ENCODE measurements around the gene MIOS.

The MIOS gene

GRCh38 chr7:7564323-7564780, 2.3 kb upstream of the MIOS start:
- Histone ChIP-seq H3K4me3 (ENCODE audit: low read length) (no peak overlapping the region), H3K4me1 (ENCODE audit: low read length) (peaks cover 15% of the 10 kb centered on the region), H3K27me3 (ENCODE audit: low read depth, low read length) (no peaks in the 10 kb centered on the region), H3K9ac (ENCODE audit: low read length) (no peak overlapping the region), H3K79me2 (ENCODE audit: low read length) (peaks cover 25% of the 10 kb centered on the region), H4K20me1 (ENCODE audit: insufficient read depth, low read length) (no peaks in the 10 kb centered on the region), H3K4me2 (ENCODE audit: low read length) (no peak overlapping the region), H3K9me3 (ENCODE audit: insufficient read depth, low read length) (no peaks in the 10 kb centered on the region), H3K27ac (ENCODE audit: low read length) (no peak overlapping the region), H3K36me3 (replicated peaks; ENCODE audit: low read depth, low read length) (peaks cover 9% of the 10 kb centered on the region), H2AFZ (ENCODE audit: low read depth, low read length) (no peak overlapping the region)
- TF ChIP-seq EZH2phosphoT487 (IDR thresholded peaks at IDR 0.05; ENCODE audit: low read depth) = no peak
- TF ChIP-seq CTCF (IDR thresholded peaks at IDR 0.05; ENCODE audit: low read depth, low read length) = no peak

- Histone ChIP-seq H3K9me3 (ENCODE audit: insufficient read depth, low read length) (no peaks in the 10 kb centered on the region), H3K4me1 (ENCODE audit: low read length) (peaks cover 22% of the 10 kb centered on the region), H3K27me3 (ENCODE audit: low read depth, low read length) (no peaks in the 10 kb centered on the region), H3K4me2 (ENCODE audit: low read length) (no peak overlapping the region), H3K36me3 (replicated peaks; ENCODE audit: low read depth, low read length) (peaks cover 17% of the 10 kb centered on the region), H4K20me1 (ENCODE audit: insufficient read depth, low read length) (no peaks in the 10 kb centered on the region), H3K9ac (ENCODE audit: low read length) (no peak overlapping the region), H3K79me2 (ENCODE audit: low read length) (peaks cover 33% of the 10 kb centered on the region), H3K4me3 (ENCODE audit: low read length) (no peak overlapping the region), H2AFZ (ENCODE audit: low read depth, low read length) (no peak overlapping the region), H3K27ac (ENCODE audit: low read length) (no peak overlapping the region)
- TF ChIP-seq EZH2phosphoT487 (IDR thresholded peaks at IDR 0.05; ENCODE audit: low read depth) (no peak), CTCF (IDR thresholded peaks at IDR 0.05; ENCODE audit: low read depth, low read length) (no peak)
Observed at GRCh38 chr7:7565018-7565680, 1.5 kb upstream of the MIOS start.

- Histone ChIP-seq H3K4me1 (ENCODE audit: low read length) (peaks cover 29% of the 10 kb centered on the region), H3K36me3 (replicated peaks; ENCODE audit: low read depth, low read length) (peaks cover 23% of the 10 kb centered on the region), H3K27ac (ENCODE audit: low read length) (peak overlapping the region; percentile 92), H3K27me3 (ENCODE audit: low read depth, low read length) (no peaks in the 10 kb centered on the region), H3K79me2 (ENCODE audit: low read length) (peaks cover 42% of the 10 kb centered on the region), H3K4me3 (ENCODE audit: low read length) (peak overlapping the region; percentile 99), H3K9ac (ENCODE audit: low read length) (peak overlapping the region; percentile 99), H3K4me2 (ENCODE audit: low read length) (peak overlapping the region; percentile 82), H3K9me3 (ENCODE audit: insufficient read depth, low read length) (no peaks in the 10 kb centered on the region), H2AFZ (ENCODE audit: low read depth, low read length) (peak overlapping the region; percentile 88), H4K20me1 (ENCODE audit: insufficient read depth, low read length) (peaks cover 7% of the 10 kb centered on the region; the same call in 1 of the 2 replicates)
- TF ChIP-seq EZH2phosphoT487 (IDR thresholded peaks at IDR 0.05; ENCODE audit: low read depth) (no peak), CTCF (IDR thresholded peaks at IDR 0.05; ENCODE audit: low read depth, low read length) (no peak)
Observed at GRCh38 chr7:7565746-7566650, 686 bp upstream of the MIOS start.

Data from OCI-LY3 (cell line).